Endodermal cell (in vitro differentiated cells): Measurements from ENCODE around the gene AHNAK. TPM values are rescaled to one million over a fixed set of nuclear protein-coding genes. Genes with fewer than 3 reads are reported as not detected.

Source experiments
- DNase-seq: peaks from one replicate; pipeline ENCODE4 v3.0.0-alpha.2; 2017
- H3K27ac ChIP-seq: 2 replicates; pipeline ENCODE4 v1.5.1; 2013; ENCODE audit warnings: mild to moderate bottlenecking, low read depth, low read length, moderate library complexity
- H3K27me3 ChIP-seq: 2 replicates; pipeline ENCODE4 v1.6.1; 2013; ENCODE audit warnings: mild to moderate bottlenecking, low read length, moderate library complexity; ENCODE audit not compliant: insufficient read depth, control insufficient read depth, poor library complexity, severe bottlenecking
- H3K36me3 ChIP-seq: 2 replicates; pipeline ENCODE4 v1.7.0; 2013; ENCODE audit warnings: mild to moderate bottlenecking, low read length, moderate library complexity; ENCODE audit not compliant: control insufficient read depth, insufficient read depth
- H3K4me1 ChIP-seq: one replicate; pipeline ENCODE4 v1.7.0; 2013; ENCODE audit warnings: low read length; ENCODE audit not compliant: control insufficient read depth, insufficient read depth
- H3K4me3 ChIP-seq: 2 replicates; pipeline ENCODE4 v1.5.1; 2013; ENCODE audit warnings: mild to moderate bottlenecking, low read length, moderate library complexity
- H3K9ac ChIP-seq: 2 replicates; pipeline ENCODE4 v1.6.1; 2013; ENCODE audit warnings: mild to moderate bottlenecking, low read length, moderate library complexity; ENCODE audit not compliant: poor library complexity, severe bottlenecking; ENCODE audit errors: extremely low read depth
- H3K9me3 ChIP-seq: 2 replicates; pipeline ENCODE4 v1.6.1; 2013; ENCODE audit warnings: mild to moderate bottlenecking, low read length, moderate library complexity; ENCODE audit not compliant: control insufficient read depth
- H3K27ac Mint-ChIP-seq: 2 replicates; pipeline ENCODE4 v1.8.0; 2020; ENCODE audit warnings: mixed read lengths
- H3K27me3 Mint-ChIP-seq: 2 replicates; pipeline ENCODE4 v1.8.0; 2021; ENCODE audit warnings: mild to moderate bottlenecking, mixed read lengths; ENCODE audit not compliant: insufficient read depth
- H3K36me3 Mint-ChIP-seq: 2 replicates; pipeline ENCODE4 v1.8.0; 2020; ENCODE audit warnings: low read depth, mixed read lengths
- H3K4me1 Mint-ChIP-seq: 2 replicates; pipeline ENCODE4 v1.8.0; 2020; ENCODE audit warnings: mixed read lengths
- H3K4me3 Mint-ChIP-seq: 2 replicates; pipeline ENCODE4 v1.8.0; 2020; ENCODE audit warnings: mild to moderate bottlenecking, moderate library complexity, mixed read lengths
- H3K9me3 Mint-ChIP-seq: 2 replicates; pipeline ENCODE4 v1.8.0; 2020; ENCODE audit warnings: mild to moderate bottlenecking, mixed read lengths
- WGBS, 2 experiments: methylation state at CpG; one replicate each; pipeline versions ENCODE4 v1.1.5 to v1.1.7; 2013; ENCODE audit warnings: missing lambda C conversion rate in 2 of 2, mixed read lengths in 1 of 2; ENCODE audit not compliant: insufficient coverage in 1 of 2, insufficient read length in 1 of 2; 5-methylcytosine and 5-hydroxymethylcytosine counted together
- total RNA-seq, 2 donors: library from RNA; stranded (reverse); fragmentation: NEBNext Ultra II Directional in 1 of 2; extraction: Animal tissue kit (Norgen Biotek cat#: 25700) in 1 of 2; gene quantifications; 2 replicates in 1 of 2; 3 replicates in 1 of 2; pipeline ENCODE4 v1.2.1, GENCODE V29; 2021
- TF ChIP-seq, protein P1 (sequence below): fragments of 200-600 bp; sonication (generic); conservative IDR thresholded peaks from 2 replicates; pipeline ENCODE4 v1.5.0; 2021; ENCODE audit warnings: antibody characterized with exemption, mild to moderate bottlenecking

AHNAK gene
- total RNA-seq, 2 donors from 2014 or later = 109 to 165 TPM

DNA sequence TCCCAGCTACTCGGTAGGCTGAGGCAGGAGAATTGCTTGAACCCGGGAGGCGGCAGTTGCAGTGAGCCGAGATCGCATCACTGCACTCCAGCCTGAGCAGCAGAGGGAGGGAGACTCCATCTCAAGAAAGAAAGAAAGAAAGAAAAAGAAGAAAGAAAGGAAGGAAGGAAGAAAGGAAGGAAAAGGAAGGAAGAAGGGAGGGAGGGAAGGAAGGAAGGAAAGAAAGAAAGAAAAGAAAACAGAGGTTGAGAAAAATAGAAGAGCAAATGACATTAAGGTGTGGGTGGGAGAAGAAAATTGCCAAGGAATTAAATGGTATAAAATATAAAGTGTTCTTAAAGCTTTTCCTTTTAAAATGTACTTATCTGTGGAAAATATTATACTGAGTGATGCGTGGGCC lies 49.9 kb downstream of the AHNAK start:
- peaks cover 4% of the 10 kb centered on the region for H3K27me3 Mint-ChIP-seq
- Histone ChIP-seq H3K4me1 (peaks cover 2% of the 10 kb centered on the region), H3K4me3 (no peak overlapping the region), H3K9ac (no peak overlapping the region), H3K9me3 (no peaks in the 10 kb centered on the region), H3K27me3 (no peaks in the 10 kb centered on the region), H3K36me3 (no peaks in the 10 kb centered on the region), H3K27ac (no peak overlapping the region)
- no peak overlapping the region for H3K4me3 Mint-ChIP-seq
- DNase-seq = no peak
- H3K27ac Mint-ChIP-seq = no peak overlapping the region
- H3K36me3 Mint-ChIP-seq = no peaks in the 10 kb centered on the region
- peaks cover 15% of the 10 kb centered on the region for H3K4me1 Mint-ChIP-seq
- no peaks in the 10 kb centered on the region for H3K9me3 Mint-ChIP-seq
- 96 to 97% methylated on average over 5 to 6 of the region's 6 CpGs for WGBS, 2 experiments
- TF ChIP-seq, protein P1, sequence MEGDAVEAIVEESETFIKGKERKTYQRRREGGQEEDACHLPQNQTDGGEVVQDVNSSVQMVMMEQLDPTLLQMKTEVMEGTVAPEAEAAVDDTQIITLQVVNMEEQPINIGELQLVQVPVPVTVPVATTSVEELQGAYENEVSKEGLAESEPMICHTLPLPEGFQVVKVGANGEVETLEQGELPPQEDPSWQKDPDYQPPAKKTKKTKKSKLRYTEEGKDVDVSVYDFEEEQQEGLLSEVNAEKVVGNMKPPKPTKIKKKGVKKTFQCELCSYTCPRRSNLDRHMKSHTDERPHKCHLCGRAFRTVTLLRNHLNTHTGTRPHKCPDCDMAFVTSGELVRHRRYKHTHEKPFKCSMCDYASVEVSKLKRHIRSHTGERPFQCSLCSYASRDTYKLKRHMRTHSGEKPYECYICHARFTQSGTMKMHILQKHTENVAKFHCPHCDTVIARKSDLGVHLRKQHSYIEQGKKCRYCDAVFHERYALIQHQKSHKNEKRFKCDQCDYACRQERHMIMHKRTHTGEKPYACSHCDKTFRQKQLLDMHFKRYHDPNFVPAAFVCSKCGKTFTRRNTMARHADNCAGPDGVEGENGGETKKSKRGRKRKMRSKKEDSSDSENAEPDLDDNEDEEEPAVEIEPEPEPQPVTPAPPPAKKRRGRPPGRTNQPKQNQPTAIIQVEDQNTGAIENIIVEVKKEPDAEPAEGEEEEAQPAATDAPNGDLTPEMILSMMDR = no peak

DNA sequence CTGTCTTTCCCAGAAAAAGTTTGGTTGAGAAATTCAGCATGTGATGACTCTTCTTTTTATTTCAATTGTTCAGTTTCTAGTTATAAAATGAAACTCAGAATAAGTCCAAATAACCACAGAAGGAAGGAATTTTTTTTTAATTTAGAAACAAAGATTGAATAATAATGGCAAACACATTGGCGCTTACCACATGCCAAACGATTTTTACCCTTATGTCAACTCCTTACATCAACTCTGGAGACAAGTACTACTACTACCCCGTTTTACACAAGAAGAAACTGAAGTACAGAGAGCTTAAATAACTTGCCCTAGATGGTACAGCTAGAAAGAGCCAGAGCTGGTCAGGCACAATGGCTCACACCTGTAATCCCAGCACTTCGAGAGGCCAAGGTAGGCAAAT lies 52.4 kb downstream of the AHNAK start:
- no peaks in the 10 kb centered on the region for H3K27me3 Mint-ChIP-seq
- Histone ChIP-seq H3K27me3 (no peaks in the 10 kb centered on the region), H3K9me3 (no peaks in the 10 kb centered on the region), H3K27ac (no peak overlapping the region), H3K9ac (no peak overlapping the region), H3K36me3 (no peaks in the 10 kb centered on the region), H3K4me1 (no peaks in the 10 kb centered on the region), H3K4me3 (no peak overlapping the region)
- no peak for DNase-seq
- H3K9me3 Mint-ChIP-seq = no peaks in the 10 kb centered on the region
- WGBS, 2 experiments = 90 to 96% methylated on average over 4 of the region's 4 CpGs
- TF ChIP-seq, protein P1 = no peak
- no peak overlapping the region for H3K27ac Mint-ChIP-seq
- peaks cover 13% of the 10 kb centered on the region for H3K4me1 Mint-ChIP-seq
- no peaks in the 10 kb centered on the region for H3K36me3 Mint-ChIP-seq
- no peak overlapping the region for H3K4me3 Mint-ChIP-seq

DNA sequence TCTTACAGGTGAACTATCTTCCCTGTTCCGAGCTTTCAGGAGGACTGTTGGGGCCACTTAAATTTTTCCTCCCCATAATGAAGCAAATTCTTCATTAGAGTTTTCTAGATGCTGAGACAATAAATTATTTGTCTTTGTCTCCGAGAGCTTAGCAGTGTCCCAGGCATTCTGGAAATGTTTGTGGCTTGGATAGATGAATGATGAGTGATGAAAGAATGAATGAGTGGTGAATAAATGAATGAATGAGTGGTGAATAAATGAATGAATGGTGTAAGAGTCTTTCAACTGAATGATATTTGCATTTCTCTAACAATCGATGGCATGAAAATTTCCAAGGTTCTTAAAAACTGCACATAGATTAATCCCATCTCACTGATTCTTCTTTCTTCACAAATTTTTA lies 52.8 kb downstream of the AHNAK start:
- no peak for DNase-seq
- Histone ChIP-seq H3K4me3 (no peak overlapping the region), H3K4me1 (no peaks in the 10 kb centered on the region), H3K9me3 (no peaks in the 10 kb centered on the region), H3K36me3 (no peaks in the 10 kb centered on the region), H3K27me3 (no peaks in the 10 kb centered on the region), H3K27ac (no peak overlapping the region), H3K9ac (no peak overlapping the region)
- Mint-ChIP-seq H3K27me3 (no peaks in the 10 kb centered on the region), H3K4me1 (peaks cover 13% of the 10 kb centered on the region), H3K4me3 (no peak overlapping the region), H3K9me3 (no peaks in the 10 kb centered on the region), H3K36me3 (no peaks in the 10 kb centered on the region), H3K27ac (no peak overlapping the region)
- 99 to 100% methylated on average over 1 to 3 of the region's 3 CpGs for WGBS, 2 experiments
- TF ChIP-seq, protein P1 = no peak
